ENCODE data around the gene KRTAP10-8.

DNA sequence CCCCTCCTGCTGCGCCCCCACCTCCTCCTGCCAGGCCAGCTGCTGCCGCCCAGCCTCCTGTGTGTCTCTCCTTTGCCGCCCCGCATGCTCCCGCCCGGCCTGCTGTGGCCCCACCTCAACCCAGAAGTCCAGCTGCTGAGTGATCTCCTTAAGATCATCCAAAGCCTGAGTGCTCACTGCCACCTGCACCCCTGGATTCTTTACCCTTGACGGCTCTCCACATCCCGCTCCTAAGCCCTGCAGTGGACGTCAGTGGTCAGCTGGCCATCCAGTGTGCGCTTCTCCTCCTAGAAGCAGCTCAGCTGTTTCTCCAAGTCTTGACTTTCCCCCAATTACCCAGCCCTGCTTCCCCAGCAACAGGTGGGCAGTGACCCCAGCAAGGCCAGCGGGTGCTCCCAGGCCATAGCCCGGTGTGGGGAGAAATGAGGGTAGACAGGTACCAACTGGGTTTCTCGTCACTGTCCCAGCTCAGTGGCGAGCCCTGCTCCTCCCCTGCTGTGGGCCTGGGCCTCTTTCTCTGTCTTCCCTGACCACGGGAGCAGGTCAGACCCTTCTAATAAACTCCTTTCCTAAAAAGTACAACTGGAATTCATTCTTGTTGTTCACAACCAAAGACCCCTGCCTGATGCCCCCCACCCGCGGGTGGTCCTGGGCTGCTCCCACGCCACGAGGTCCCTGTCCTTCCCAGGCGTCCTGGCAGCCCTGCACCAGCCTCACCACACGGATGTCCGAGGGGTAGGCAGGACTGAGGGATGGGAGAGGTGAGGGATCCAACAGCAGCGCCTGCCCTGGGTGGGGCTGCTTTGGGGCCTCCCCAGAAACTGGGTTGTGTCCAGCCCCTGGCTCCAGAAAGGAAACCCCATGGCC is 10.1 kb upstream of the KRTAP10-8 start:
- TF ChIP-seq, protein P1, sequence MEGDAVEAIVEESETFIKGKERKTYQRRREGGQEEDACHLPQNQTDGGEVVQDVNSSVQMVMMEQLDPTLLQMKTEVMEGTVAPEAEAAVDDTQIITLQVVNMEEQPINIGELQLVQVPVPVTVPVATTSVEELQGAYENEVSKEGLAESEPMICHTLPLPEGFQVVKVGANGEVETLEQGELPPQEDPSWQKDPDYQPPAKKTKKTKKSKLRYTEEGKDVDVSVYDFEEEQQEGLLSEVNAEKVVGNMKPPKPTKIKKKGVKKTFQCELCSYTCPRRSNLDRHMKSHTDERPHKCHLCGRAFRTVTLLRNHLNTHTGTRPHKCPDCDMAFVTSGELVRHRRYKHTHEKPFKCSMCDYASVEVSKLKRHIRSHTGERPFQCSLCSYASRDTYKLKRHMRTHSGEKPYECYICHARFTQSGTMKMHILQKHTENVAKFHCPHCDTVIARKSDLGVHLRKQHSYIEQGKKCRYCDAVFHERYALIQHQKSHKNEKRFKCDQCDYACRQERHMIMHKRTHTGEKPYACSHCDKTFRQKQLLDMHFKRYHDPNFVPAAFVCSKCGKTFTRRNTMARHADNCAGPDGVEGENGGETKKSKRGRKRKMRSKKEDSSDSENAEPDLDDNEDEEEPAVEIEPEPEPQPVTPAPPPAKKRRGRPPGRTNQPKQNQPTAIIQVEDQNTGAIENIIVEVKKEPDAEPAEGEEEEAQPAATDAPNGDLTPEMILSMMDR (conservative IDR thresholded peaks at IDR 0.05 in 1 of 2, IDR thresholded peaks at IDR 0.05 in 1 of 2; ENCODE audit: low read depth in 1 of 2, low read length in 2 of 2), result no peak
- TF ChIP-seq EZH2 (IDR thresholded peaks at IDR 0.05; ENCODE audit: low read length, missing control alignments), result no peak
